ENCODE data around the gene ARF4.

The ARF4 gene

DNA sequence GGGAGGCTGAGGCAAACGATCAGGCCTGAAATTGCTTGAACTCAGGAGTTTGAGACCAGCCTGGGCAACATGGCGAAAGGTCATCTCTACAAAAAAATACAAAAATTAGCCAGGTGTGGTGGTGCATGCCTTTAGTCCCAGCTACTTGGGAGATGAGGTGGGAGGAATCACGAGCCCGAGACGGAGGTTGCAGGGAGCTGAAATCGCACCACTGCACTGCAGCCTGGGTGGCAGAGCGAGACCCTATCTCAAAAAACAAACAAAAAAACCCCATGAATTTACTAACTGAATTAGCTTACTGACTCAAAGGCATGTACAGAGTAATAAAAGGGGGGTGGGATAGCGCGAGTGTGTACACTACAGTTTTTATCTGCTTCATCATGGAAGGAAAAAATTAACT lies 19.3 kb downstream of the ARF4 start:
- no peak for DNase-seq (ENCODE audit: low read depth)

DNA sequence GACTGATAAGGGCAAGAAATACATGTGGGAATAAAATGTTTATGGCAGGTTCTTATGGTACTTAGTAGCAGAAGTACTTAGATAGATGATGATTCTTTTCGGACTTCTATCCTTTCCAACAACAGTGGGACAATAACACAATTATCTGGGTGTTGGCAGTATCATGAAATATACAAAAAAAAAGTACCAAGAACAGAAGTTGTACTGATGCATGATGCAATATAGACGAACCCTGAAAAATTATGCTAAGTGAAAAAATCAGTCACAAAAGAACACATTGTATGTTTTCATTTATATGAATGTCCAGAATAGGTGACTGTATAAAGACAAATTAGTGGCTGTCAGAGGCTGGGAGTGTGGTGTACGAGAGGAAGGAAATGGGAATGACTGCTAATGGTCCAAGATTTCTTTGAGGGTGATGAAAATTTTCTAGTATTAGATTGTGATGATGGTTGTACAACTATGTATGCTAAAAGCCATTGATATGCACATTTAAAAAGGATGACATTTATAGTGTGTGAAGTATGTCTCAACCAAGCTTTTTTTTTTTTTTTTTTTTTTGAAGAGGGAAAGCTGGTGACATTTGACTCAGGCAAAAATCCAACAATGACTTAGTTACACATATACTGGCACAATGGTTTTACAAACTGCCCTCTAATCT lies 21.0 kb downstream of the ARF4 start:
- DNase-seq (ENCODE audit: low read depth): no peak

DNA sequence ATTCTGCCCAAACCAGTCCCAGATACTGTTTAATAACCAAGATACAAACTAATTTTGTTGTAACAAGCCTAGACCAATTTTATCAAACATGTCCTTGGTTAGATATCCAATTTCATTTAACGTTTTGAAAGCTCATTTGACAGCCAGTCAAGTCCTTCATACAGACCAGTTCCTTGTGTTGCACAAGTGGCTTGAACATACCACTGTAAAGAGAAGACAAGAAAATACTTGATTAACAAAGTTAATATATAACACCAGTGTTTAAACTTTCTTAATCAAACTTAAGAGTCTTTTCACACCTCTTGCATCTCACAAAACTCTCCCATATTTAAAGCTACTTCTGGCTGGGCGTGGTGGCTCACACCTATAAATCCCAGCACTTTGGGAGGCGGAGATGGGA lies 25.0 kb downstream of the ARF4 start:
- DNase-seq (ENCODE audit: low read depth): no peak

DNA sequence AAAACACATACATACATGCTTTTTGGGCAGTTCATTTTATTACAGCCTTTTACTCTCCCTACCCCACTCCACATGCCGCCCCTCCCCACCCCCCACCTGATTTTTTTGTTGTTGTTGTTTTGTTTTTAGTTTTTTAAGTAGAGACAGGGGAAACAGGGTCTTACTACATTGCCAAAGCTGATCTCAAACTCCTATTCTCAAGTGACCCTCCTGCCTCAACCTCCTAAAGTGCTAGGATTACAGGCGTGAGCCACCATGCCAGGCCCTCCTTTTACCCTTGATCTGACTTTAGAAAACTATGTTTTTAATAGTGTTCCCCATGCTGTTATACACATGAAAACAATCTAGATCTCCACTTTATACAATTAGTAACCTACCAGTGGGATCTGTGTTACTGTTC lies 26.3 kb downstream of the ARF4 start:
- no peak for DNase-seq (ENCODE audit: low read depth)

DNA sequence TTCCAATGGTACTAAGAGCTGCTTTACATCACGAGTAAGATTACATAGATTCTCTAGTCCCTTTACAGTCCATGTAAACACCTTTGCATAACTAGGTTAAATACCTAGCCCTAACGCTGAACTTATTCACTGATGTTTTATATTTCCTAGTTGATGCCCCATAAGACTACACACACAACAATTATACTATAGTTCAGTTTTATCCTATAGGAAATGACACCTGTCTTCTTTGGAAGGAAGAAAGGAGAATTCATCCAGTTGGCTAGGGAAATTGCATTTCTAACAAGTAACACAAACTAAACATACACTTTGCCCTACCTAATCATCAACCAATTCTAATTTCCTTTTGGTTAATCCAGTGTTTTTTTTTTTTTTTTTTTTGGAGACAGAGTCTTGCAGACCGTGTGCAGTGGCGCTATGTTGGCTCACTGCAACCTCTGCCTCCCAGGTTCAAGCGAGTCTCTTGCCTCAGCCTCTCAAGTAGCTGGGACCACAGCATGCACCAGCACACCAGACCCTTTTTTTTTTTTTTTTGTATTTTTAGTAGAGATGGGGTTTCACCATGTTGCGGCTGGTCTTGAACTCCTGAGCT lies 27.2 kb downstream of the ARF4 start:
- DNase-seq (ENCODE audit: low read depth): no peak

DNA sequence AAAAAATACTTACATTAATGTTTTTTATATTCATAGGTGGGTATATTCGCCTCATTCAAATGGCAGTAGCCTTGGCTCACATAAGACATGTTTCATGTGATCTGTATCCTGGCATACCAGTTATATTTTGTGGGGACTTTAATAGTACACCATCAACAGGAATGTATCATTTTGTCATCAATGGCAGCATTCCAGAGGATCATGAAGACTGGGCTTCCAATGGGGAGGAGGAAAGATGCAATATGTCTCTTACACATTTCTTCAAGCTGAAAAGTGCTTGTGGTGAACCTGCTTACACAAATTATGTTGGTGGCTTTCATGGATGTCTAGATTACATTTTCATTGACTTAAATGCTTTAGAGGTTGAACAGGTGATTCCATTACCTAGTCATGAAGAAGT lies 37.6 kb downstream of the ARF4 start:
- peak; percentile 30 for DNase-seq (ENCODE audit: low read depth)

DNA sequence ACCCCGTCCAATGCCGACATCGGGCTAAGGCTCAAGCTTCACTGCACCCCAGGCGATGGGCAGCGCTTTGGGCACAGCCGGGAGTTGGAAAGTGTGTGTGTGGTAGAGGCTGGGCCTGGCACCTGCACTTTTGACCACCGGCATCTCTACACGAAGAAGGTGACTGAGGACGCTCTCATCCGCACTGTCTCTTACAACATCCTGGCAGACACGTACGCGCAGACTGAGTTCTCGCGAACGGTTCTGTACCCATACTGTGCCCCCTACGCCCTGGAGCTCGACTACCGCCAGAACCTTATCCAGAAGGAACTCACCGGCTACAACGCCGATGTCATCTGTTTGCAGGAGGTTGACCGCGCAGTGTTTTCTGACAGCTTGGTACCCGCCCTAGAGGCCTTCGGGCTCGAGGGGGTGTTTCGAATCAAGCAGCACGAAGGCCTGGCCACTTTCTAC lies 40.0 kb downstream of the ARF4 start:
- DNase-seq (ENCODE audit: low read depth): peak; percentile 62

DNA sequence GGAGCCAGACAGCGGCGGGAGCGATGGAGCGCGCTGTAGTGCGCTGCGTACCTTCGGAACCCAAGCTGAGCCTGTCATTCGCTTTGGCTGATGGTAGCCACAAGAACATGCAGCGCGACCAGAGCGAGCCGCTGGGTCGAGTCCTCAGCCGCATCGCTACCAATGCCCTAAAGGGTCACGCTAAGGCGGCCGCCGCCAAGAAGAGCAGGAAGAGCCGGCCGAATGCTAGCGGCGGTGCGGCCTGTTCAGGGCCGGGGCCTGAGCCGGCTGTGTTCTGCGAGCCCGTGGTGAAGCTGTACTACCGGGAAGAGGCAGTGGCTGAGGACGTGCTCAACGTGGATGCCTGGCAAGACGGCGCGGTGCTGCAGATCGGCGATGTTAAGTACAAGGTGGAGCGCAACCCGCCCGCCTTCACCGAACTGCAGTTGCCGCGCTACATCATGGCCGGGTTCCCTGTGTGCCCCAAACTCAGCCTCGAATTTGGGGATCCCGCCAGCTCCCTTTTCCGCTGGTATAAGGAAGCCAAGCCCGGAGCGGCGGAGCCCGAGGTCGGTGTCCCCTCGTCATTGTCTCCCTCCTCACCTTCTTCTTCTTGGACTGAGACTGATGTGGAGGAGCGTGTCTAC lies 40.6 kb downstream of the ARF4 start:
- peak; percentile 27 for DNase-seq (ENCODE audit: low read depth)

DNA sequence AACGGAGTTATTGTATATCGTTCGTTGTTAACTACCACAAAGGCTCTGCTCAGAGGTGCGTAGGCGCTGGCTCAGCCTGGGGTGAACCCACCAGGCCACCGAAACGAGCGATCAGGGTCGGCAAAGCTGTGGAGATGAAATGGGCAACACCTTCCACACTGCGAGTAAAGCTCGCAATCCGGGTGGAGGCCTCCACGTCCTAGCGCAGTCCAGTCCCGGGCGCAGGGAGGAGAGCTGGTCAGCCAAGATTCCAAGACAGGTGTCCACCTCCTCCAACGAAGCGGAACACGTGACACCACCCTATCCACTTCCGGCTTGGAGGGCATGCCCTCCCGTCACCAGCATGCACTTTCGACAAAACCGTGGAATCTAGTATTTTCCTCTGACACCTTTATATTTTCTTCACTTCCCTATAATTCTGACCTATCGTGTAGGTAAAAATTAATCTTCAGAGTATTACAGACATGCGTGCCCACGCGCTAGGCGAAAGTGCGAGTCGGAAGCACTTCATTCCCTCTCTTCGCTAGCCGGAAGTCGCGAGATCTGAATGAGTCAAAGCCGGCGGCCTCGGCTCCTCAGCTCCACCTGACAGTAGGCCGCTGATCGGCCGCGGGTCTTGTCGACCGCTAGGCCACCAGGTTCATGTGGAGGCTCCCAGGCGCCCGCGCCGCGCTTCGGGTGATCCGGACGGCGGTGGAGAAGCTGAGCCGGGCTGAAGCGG lies 41.2 kb downstream of the ARF4 start, which contains the start of gene PDE12:
PDE12 (plus strand) TSS at position 537 of the 721 bp plus-strand sequence; CDS start at position 643, 106 bp downstream.
- peak; percentile 92 for DNase-seq (ENCODE audit: low read depth)

DNA sequence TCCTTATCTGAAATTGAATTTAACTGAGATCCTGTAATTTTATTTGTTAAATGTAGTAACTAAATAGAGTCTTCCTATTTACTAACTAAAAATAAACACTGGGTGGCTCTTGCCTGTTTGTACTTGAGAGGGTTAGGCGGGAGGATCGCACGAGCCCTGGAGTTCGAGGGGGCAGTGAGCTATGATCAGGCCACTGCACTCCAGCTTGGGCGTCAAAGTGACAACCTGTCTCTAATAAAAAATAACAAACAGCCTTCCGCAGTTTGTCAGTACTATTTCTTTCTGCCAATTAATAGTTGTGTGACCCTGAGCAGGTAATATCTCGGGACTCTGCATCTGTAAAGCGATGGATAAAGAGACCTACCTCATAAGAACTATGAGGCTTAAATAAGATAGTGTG lies 41.8 kb downstream of the ARF4 start:
- DNase-seq (ENCODE audit: low read depth): no peak

DNA sequence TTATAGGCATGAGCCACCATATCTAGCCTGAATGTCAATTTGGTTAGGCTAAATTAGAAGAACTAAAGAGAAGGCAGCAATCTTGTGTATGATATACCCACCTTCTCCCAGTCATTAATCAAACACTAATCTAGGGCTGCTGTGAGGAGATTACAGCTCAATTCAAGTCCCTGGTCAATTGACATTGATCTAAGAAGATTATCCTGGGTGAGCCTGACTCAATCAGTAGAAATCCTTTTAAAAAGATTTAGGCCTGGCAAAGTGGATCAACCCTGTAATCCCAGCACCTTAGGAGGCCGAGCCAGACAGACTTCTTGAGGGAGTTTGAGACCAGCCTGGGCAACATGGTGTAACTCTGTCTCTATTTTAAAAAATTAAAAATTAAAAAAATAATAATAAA lies 50.5 kb downstream of the ARF4 start:
- DNase-seq (ENCODE audit: low read depth): no peak

DNA sequence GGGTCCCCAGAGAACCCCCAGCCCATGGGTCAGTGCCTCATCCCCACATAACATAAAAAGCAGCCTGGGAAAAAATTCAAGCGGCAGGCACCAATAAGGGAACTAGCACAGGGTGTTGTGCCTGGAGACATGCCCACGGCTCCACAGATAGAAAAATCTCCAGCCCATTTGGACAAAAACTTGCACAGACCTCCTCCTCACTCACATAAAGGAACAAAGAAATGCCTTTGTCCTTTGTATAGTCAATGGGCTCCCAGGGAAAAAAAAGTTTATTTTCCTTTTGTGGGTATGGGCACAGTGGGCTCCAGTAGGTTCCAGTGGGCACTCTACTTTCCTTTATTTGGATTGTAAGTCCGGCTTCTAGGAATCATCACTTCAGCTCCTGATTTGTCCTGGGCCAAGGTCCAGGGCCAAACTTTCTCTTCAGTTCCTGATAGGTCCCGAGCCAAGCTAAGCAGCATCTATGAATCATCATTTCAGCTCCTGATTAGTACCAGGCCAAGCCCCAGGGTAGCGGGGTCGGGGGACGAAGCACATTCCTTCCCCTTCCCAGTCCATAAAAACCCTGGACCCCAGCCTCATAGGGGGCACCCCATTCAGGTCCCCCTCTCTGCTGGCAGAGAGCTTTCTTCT lies 51.4 kb downstream of the ARF4 start:
- no peak for DNase-seq (ENCODE audit: low read depth)

DNA sequence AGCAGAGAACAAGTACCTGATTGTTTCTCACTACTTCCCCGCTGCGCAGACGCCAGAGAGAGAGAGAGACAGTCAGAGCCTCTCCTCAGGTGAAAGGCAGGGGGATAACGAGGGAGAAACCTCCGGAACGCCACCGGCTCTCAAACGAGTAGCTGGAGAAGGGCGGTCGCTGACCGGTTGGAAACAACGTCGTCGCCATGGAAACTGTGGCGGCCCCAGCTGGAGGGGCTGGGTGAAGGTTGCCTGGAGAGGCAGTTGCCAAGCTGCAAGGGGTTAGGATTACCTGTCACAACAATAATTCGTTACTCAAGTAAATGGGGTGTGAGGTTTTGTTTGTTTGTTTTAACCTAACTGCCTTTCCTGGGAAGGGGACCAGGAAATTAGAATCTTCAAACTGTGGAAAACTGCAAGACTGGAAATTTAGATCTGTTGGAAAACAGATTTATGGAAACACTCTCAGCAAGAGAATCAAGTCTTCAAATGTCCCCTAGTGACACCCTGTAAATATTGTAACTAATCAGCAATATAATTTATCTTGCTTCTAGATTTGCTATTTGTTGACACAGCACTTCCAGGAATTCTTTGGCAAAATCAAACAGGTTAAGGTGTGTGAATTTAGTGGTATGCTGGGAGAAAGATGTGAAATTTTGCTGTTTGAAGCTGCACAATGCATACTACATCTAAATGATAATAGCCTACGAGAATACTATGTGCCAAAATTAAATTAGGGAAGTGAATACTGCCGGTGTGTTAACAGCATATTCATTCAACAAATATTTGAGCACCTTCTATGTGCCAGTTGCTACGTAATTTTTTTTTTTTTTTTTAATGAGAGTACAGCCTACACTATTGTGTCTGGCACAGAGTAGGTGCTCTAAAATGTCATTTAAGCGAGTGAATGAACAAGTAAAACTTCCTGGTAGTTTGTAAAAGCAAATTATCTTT lies 52.7 kb downstream of the ARF4 start, which contains the start of gene DNAH12:
DNAH12 (minus strand) TSS at position 164 of the 945 bp plus-strand sequence. CDS start 1,474 bp downstream, outside the sequence.
- no peak for DNase-seq (ENCODE audit: low read depth)

DNA sequence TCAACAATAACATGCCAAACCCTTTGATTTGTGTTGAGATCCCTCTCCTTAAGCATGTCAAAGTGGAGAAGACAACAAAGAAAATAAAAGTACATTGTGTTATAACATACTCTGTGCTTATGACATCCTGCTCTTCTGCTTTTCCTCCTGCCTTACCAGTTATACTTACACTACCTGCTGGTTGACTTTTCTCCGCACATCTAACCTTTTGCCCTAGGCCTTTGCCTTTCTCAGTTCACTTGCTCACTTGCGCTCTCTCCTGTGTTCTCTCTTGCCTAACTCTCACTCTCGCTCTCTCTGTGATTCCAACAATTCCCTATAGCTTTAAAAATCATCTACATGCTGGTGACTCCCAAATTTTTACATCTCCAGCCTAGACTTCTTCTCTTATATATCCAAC lies 58.7 kb downstream of the ARF4 start:
- no peak for DNase-seq (ENCODE audit: low read depth)

DNA sequence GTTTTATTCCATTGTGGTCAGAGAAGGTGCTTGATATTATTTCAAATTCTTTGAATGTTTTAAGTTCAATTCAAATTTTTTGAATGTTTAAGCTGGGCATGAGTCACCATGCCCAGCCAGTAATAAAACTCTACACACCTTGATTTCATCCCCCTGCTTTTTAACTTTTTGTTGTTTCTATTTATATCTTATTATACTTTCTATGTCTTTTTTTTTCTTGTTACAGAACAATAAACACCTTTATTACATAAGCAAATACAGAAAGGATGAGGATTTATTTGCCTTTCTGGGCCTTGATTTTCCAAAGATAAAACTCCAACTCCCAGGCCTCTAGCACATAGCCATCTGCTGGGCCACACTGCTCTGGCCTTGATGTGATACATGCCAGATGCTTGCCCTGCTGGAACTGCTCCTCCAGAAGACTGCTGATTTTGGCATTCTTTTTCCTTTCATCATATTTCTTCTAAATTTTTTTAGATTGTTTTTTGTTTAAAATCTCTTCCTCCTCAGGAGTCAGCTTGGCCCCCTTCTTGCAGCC lies 67.0 kb downstream of the ARF4 start:
- peak; percentile 38 for DNase-seq (ENCODE audit: low read depth)

Measured in amniotic epithelial cell (primary cell).